Measurements from ENCODE around the gene MAPKAP1.

GRCh38 chr9:125649826-125650225 lies 57.2 kb downstream of the MAPKAP1 start:
- TF ChIP-seq CTCF (IDR thresholded peaks at IDR 0.05) (no peak), POLR2A (IDR thresholded peaks at IDR 0.05) (no peak), EP300 (IDR thresholded peaks at IDR 0.05) (no peak)

All from gastroesophageal sphincter (tissue), 3 donors.